ENCODE results near the gene ART4. TPM values are rescaled to one million over a fixed set of nuclear protein-coding genes. Genes with fewer than 3 reads are reported as not detected.

Gene ART4
- total and polyA plus RNA-seq, 2 donors from 2014 or later = 2.6 to 3.0 TPM

GRCh38 chr12:14802247-14802646 is 41.1 kb downstream of the ART4 start:
- DNase-seq (peak in 2 of 5 donors; percentile 26 to 49), FAIRE-seq (no peak)
- H3K9me3 ChIP-seq (ENCODE audit: control insufficient read depth in 2 of 3, insufficient read depth in 1 of 3, low read length in 3 of 3) = no peaks in the 10 kb centered on the region
- peaks cover 2 to 4% (median 3%) of the 10 kb centered on the region in 3 donors for H3K4me1 ChIP-seq (ENCODE audit: control insufficient read depth in 2 of 3, insufficient read depth in 2 of 3, low read depth in 1 of 3, low read length in 3 of 3)
- TF ChIP-seq CTCF (IDR thresholded peaks at IDR 0.05; ENCODE audit: borderline replicate concordance, extremely low read depth, insufficient read depth) = no peak
- intact Hi-C loops (cut with DNase I) = no loop called here
- H3K27me3 ChIP-seq (ENCODE audit: control insufficient read depth, insufficient read depth, low read length) = no peaks in the 10 kb centered on the region
- H3K4me3 ChIP-seq (ENCODE audit: low read length in 3 of 3) = peak overlapping the region; percentile 96 to 99 (median 97)
- peaks cover 4 to 20% (median 5%) of the 10 kb centered on the region in 3 donors for H3K36me3 ChIP-seq (ENCODE audit: control insufficient read depth in 2 of 3, insufficient read depth in 3 of 3, low read length in 3 of 3)
- peak overlapping the region in 2 of 3 donors; percentile 99 for H3K9ac ChIP-seq (ENCODE audit: low read length in 3 of 3)
- H3K27ac ChIP-seq (ENCODE audit: low read depth in 2 of 2, low read length in 2 of 2) = no peak overlapping the region

GRCh38 chr12:14795028-14795448 is 48.3 kb downstream of the ART4 start:
- no peak for TF ChIP-seq CTCF (IDR thresholded peaks at IDR 0.05; ENCODE audit: borderline replicate concordance, extremely low read depth, insufficient read depth)
- no peaks in the 10 kb centered on the region for H3K9me3 ChIP-seq (ENCODE audit: control insufficient read depth in 2 of 3, insufficient read depth in 1 of 3, low read length in 3 of 3)
- H3K9ac ChIP-seq (ENCODE audit: low read length in 3 of 3) = no peak overlapping the region
- DNase-seq (no peak), FAIRE-seq (no peak)
- H3K4me3 ChIP-seq (ENCODE audit: low read length in 3 of 3) = no peak overlapping the region
- no peaks in the 10 kb centered on the region for H3K4me1 ChIP-seq (ENCODE audit: control insufficient read depth in 2 of 3, insufficient read depth in 2 of 3, low read depth in 1 of 3, low read length in 3 of 3)
- intact Hi-C loops (cut with DNase I) = no loop called here
- peaks cover 12 to 64% (median 30%) of the 10 kb centered on the region in 3 donors for H3K36me3 ChIP-seq (ENCODE audit: control insufficient read depth in 2 of 3, insufficient read depth in 3 of 3, low read length in 3 of 3)
- no peaks in the 10 kb centered on the region for H3K27me3 ChIP-seq (ENCODE audit: control insufficient read depth, insufficient read depth, low read length)
- no peak overlapping the region for H3K27ac ChIP-seq (ENCODE audit: low read depth in 2 of 2, low read length in 2 of 2)

GRCh38 chr12:14785568-14785967 is 57.8 kb downstream of the ART4 start:
- H3K9ac ChIP-seq (ENCODE audit: low read length in 3 of 3) = no peak overlapping the region
- H3K4me3 ChIP-seq (ENCODE audit: low read length in 3 of 3) = no peak overlapping the region
- peaks cover 12 to 41% (median 17%) of the 10 kb centered on the region in 3 donors for H3K36me3 ChIP-seq (ENCODE audit: control insufficient read depth in 2 of 3, insufficient read depth in 3 of 3, low read length in 3 of 3)
- intact Hi-C loops (cut with DNase I) = no loop called here
- no peaks in the 10 kb centered on the region for H3K9me3 ChIP-seq (ENCODE audit: control insufficient read depth in 2 of 3, insufficient read depth in 1 of 3, low read length in 3 of 3)
- H3K27ac ChIP-seq (ENCODE audit: low read depth in 2 of 2, low read length in 2 of 2) = no peak overlapping the region
- H3K4me1 ChIP-seq (ENCODE audit: control insufficient read depth in 2 of 3, insufficient read depth in 2 of 3, low read depth in 1 of 3, low read length in 3 of 3) = no peaks in the 10 kb centered on the region
- no peak for DNase-seq
- no peak for FAIRE-seq
- no peaks in the 10 kb centered on the region for H3K27me3 ChIP-seq (ENCODE audit: control insufficient read depth, insufficient read depth, low read length)
- no peak for TF ChIP-seq CTCF (IDR thresholded peaks at IDR 0.05; ENCODE audit: borderline replicate concordance, extremely low read depth, insufficient read depth)

GRCh38 chr12:14784471-14784870 is 58.9 kb downstream of the ART4 start:
- no peak overlapping the region for H3K27ac ChIP-seq (ENCODE audit: low read depth in 2 of 2, low read length in 2 of 2)
- no peaks in the 10 kb centered on the region for H3K9me3 ChIP-seq (ENCODE audit: control insufficient read depth in 2 of 3, insufficient read depth in 1 of 3, low read length in 3 of 3)
- FAIRE-seq (no peak), DNase-seq (no peak)
- H3K4me3 ChIP-seq (ENCODE audit: low read length in 3 of 3) = no peak overlapping the region
- no peaks in the 10 kb centered on the region for H3K27me3 ChIP-seq (ENCODE audit: control insufficient read depth, insufficient read depth, low read length)
- no peak overlapping the region for H3K9ac ChIP-seq (ENCODE audit: low read length in 3 of 3)
- TF ChIP-seq CTCF (IDR thresholded peaks at IDR 0.05; ENCODE audit: borderline replicate concordance, extremely low read depth, insufficient read depth) = no peak
- intact Hi-C loops (cut with DNase I) = no loop called here
- peaks cover 3 to 30% (median 9%) of the 10 kb centered on the region in 3 donors for H3K36me3 ChIP-seq (ENCODE audit: control insufficient read depth in 2 of 3, insufficient read depth in 3 of 3, low read length in 3 of 3)
- H3K4me1 ChIP-seq (ENCODE audit: control insufficient read depth in 2 of 3, insufficient read depth in 2 of 3, low read depth in 1 of 3, low read length in 3 of 3) = no peaks in the 10 kb centered on the region
